Mesenchymal stem cell (in vitro differentiated cells and primary cell): ENCODE results near the gene TRIM66.

ENCODE experiments used
- DNase-seq: peaks from one replicate; pipeline ENCODE4 v3.0.0-alpha.2; 2013
- H2AFZ ChIP-seq: one replicate; pipeline ENCODE4 v1.6.1; 2013; ENCODE audit warnings: low read depth, mild to moderate bottlenecking, control low read depth, inconsistent platforms, low read length, moderate library complexity
- H2AK5ac ChIP-seq: 2 replicates; pipeline ENCODE4 v1.6.1; 2013; ENCODE audit warnings: low read length, moderate library complexity, mild to moderate bottlenecking, inconsistent platforms; ENCODE audit not compliant: severe bottlenecking
- H2BK120ac ChIP-seq: one replicate; pipeline ENCODE4 v1.6.1; 2013; ENCODE audit warnings: low read depth, mild to moderate bottlenecking, inconsistent platforms, low read length, moderate library complexity
- H2BK12ac ChIP-seq, 2 experiments: one replicate each; pipeline ENCODE4 v1.6.1; 2013; ENCODE audit warnings: inconsistent platforms in 2 of 2, low read length in 2 of 2, mild to moderate bottlenecking in 2 of 2, moderate library complexity in 2 of 2, control low read depth in 1 of 2
- H2BK15ac ChIP-seq: one replicate; pipeline ENCODE4 v1.6.1; 2013; ENCODE audit warnings: mild to moderate bottlenecking, low read depth, inconsistent platforms; ENCODE audit not compliant: poor library complexity, severe bottlenecking
- H2BK5ac ChIP-seq: 2 replicates; pipeline ENCODE4 v1.6.1; 2013; ENCODE audit warnings: low read depth, mild to moderate bottlenecking, low read length, control low read depth, inconsistent platforms; ENCODE audit not compliant: poor library complexity, severe bottlenecking
- H3K14ac ChIP-seq, 2 experiments: one replicate each; pipeline ENCODE4 v1.6.1; 2013; ENCODE audit warnings: inconsistent platforms in 2 of 2, low read length in 2 of 2, control low read depth in 1 of 2, mild to moderate bottlenecking in 1 of 2, moderate library complexity in 1 of 2
- H3K18ac ChIP-seq, 2 experiments: one replicate each; pipeline ENCODE4 v1.6.1; 2013; ENCODE audit warnings: inconsistent platforms in 2 of 2, low read length in 2 of 2, control low read depth in 1 of 2, low read depth in 1 of 2, mild to moderate bottlenecking in 1 of 2
- H3K23ac ChIP-seq, 2 experiments: one replicate each; pipeline ENCODE4 v1.6.1; 2013; ENCODE audit warnings: inconsistent platforms in 2 of 2, low read length in 2 of 2, mild to moderate bottlenecking in 2 of 2, moderate library complexity in 2 of 2, control low read depth in 1 of 2
- H3K27ac ChIP-seq: 2 replicates; pipeline ENCODE4 v1.5.1; 2013; ENCODE audit warnings: mild to moderate bottlenecking, moderate library complexity, low read length, control low read depth, inconsistent platforms; ENCODE audit not compliant: poor library complexity, severe bottlenecking
- H3K27me3 ChIP-seq, 2 experiments: 2 replicates each; pipeline versions ENCODE4 v1.6.1 to v1.7.0; 2013; ENCODE audit warnings: low read length in 2 of 2, mild to moderate bottlenecking in 2 of 2, moderate library complexity in 2 of 2, control low read depth in 1 of 2, inconsistent platforms in 1 of 2; ENCODE audit not compliant: control insufficient read depth in 1 of 2, insufficient read depth in 1 of 2
- H3K36me3 ChIP-seq, 2 experiments: 2 replicates each; pipeline versions ENCODE4 v1.6.1 to v1.7.0; 2013; ENCODE audit warnings: low read length in 2 of 2, control low read depth in 1 of 2, inconsistent platforms in 1 of 2, low read depth in 1 of 2, mild to moderate bottlenecking in 1 of 2; ENCODE audit not compliant: insufficient read depth in 2 of 2, control insufficient read depth in 1 of 2
- H3K4ac ChIP-seq, 2 experiments: one replicate each; pipeline ENCODE4 v1.6.1; 2013; ENCODE audit warnings: inconsistent platforms in 2 of 2, low read length in 2 of 2, mild to moderate bottlenecking in 2 of 2, moderate library complexity in 2 of 2, control low read depth in 1 of 2, low read depth in 1 of 2
- H3K4me1 ChIP-seq: 2 replicates; pipeline ENCODE4 v1.6.1; 2013; ENCODE audit warnings: low read depth, low read length, control low read depth; ENCODE audit not compliant: control insufficient read depth, insufficient read depth
- H3K4me2 ChIP-seq: 2 replicates; pipeline ENCODE4 v1.6.1; 2013; ENCODE audit warnings: low read length, mild to moderate bottlenecking, inconsistent platforms; ENCODE audit not compliant: poor library complexity, severe bottlenecking
- H3K4me3 ChIP-seq, 2 experiments: 2 replicates each; pipeline versions ENCODE4 v1.5.1 to v1.7.0; 2013; ENCODE audit warnings: low read length in 2 of 2, mild to moderate bottlenecking in 2 of 2, control low read depth in 1 of 2, low read depth in 1 of 2; ENCODE audit not compliant: insufficient read depth in 1 of 2
- H3K79me1 ChIP-seq: replicated peaks from 2 replicates; pipeline ENCODE4 v1.6.1; 2013; ENCODE audit warnings: mild to moderate bottlenecking, control low read depth, low read length, inconsistent platforms; ENCODE audit not compliant: poor library complexity, severe bottlenecking
- H3K9ac ChIP-seq: 2 replicates; pipeline ENCODE4 v1.7.0; 2013; ENCODE audit warnings: mild to moderate bottlenecking, low read length, moderate library complexity
- H3K9me3 ChIP-seq: 2 replicates; pipeline ENCODE4 v1.7.0; 2013; ENCODE audit warnings: mild to moderate bottlenecking, low read length; ENCODE audit not compliant: control insufficient read depth
- H4K8ac ChIP-seq: one replicate; pipeline ENCODE4 v1.6.1; 2013; ENCODE audit warnings: inconsistent platforms, mild to moderate bottlenecking, low read length, moderate library complexity
- H4K91ac ChIP-seq: one replicate; pipeline ENCODE4 v1.6.1; 2013; ENCODE audit warnings: mild to moderate bottlenecking, low read length, inconsistent platforms
- WGBS: methylation state at CpG from one replicate; pipeline ENCODE4 v1.1.7; 2013; ENCODE audit warnings: mixed read lengths; 5-methylcytosine and 5-hydroxymethylcytosine counted together

The TRIM66 gene

DNA sequence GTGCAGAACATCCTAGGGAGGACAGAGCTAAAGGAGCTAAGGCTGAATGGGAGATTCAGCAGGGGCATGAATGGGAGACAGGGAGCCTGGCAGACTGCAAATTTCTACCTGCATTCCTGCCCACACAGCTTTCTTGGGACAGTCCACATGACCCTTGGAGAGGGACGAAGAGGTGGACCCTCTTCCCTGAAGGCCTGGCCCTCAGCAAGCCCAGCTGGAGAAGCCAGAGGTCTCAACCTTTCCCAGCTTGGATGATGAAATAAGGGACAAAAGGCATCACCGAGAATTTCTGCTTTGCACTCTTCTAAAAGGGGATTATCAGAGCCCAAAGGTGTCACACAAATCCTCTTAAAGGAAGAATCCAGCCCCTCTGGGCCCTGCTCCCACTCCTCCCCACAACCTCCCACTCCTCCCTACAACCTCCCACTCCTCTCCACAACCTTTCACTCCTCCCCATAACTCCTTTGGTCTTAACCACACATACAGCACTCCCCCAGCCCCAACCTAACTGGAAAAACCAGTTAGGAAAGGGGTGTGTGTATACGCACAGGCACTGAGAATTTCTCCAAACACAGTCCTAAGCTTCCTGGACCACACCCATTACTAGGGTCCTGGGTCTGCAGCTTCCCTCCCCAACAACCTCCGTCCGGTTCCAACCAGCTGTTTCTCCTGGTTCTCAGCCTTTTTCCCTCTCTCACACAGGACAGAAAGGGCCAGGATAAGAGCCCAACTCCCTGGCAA lies 38.6 kb upstream of the TRIM66 start:
- Histone ChIP-seq H3K27me3 (no peaks in the 10 kb centered on the region), H3K9me3 (no peaks in the 10 kb centered on the region), H3K36me3 (peaks cover 42 to 43% of the 10 kb centered on the region in 2 experiments), H3K23ac (no peak overlapping the region), H2AK5ac (peak overlapping the region; percentile 54), H2BK12ac (peak overlapping the region; percentile 96 to 97), H3K4ac (peak overlapping the region; percentile 93 to 95), H3K14ac (peak overlapping the region in 1 of 2 experiments; percentile 53), H3K18ac (peak overlapping the region; percentile 93 to 97), H4K8ac (peak overlapping the region; percentile 77), H3K4me2 (no peak overlapping the region), H2BK15ac (peak overlapping the region; percentile 92), H2BK5ac (no peak overlapping the region), H3K4me3 (no peak overlapping the region), H3K27ac (peak overlapping the region; percentile 25), H2BK120ac (peak overlapping the region; percentile 69), H2AFZ (no peak overlapping the region), H4K91ac (peak overlapping the region; percentile 92), H3K4me1 (peaks cover 38% of the 10 kb centered on the region), H3K9ac (peak overlapping the region; percentile 78), H3K79me1 (peaks cover 32% of the 10 kb centered on the region)
- 35% methylated on average over 4 of the region's 5 CpGs for WGBS
- peak; percentile 23 for DNase-seq

DNA sequence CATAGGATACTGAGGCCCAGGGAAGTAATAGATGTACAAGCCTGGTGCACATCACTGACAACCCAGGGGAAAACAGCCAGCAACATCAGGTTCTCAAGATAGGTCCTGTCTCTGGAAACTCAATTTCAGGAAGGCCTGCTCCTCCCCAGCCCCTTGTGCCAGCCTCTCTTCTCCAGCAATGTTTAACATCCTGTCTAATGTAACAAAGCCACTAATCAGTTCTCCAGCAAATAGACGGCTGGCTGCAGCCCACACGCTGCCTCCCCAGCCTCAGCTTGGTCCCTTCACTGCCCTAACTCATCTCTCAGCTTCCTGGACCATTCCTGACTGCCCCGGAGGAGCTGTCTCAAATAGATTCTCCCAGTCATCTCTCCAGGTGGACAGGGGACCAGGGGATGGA lies 37.9 kb upstream of the TRIM66 start:
- Histone ChIP-seq H2BK120ac (peak overlapping the region; percentile 77), H2AFZ (no peak overlapping the region), H3K4ac (peak overlapping the region; percentile 29 to 95), H2BK12ac (peak overlapping the region; percentile 96 to 97), H2BK15ac (no peak overlapping the region), H3K9ac (peak overlapping the region; percentile 78), H4K91ac (peak overlapping the region; percentile 40), H3K36me3 (peaks cover 43% of the 10 kb centered on the region in 2 experiments), H3K18ac (peak overlapping the region; percentile 93 to 97), H3K27me3 (no peaks in the 10 kb centered on the region), H4K8ac (peak overlapping the region; percentile 8), H3K4me3 (no peak overlapping the region), H3K23ac (no peak overlapping the region), H3K4me1 (peaks cover 41% of the 10 kb centered on the region), H2BK5ac (no peak overlapping the region), H3K27ac (peak overlapping the region; percentile 96), H3K4me2 (no peak overlapping the region), H3K9me3 (no peaks in the 10 kb centered on the region), H3K79me1 (peaks cover 32% of the 10 kb centered on the region), H3K14ac (peak overlapping the region in 1 of 2 experiments; percentile 48), H2AK5ac (peak overlapping the region; percentile 54)
- peak; percentile 22 for DNase-seq
- WGBS = 25% methylated on average over 3 of the region's 3 CpGs

DNA sequence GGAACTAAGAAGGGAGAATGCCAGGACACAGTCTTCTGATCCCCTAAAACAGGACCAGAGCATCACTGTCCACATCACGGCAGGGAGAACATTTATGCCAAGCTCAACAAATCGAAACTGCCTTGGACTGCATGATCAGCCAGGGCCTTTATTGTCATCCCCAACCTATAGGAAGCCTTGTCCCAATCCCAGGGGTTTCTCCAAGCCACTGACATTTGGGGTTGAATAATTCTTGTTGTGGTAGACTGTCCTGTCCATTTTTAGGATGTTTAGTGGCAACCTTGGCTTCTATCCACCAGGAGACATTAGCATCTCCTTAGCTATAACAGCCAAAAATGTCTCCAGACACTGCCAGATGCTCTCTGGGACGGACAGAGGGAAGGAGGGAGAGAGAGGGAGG lies 37.3 kb upstream of the TRIM66 start:
- Histone ChIP-seq H2AFZ (no peak overlapping the region), H3K4me2 (no peak overlapping the region), H3K79me1 (peaks cover 31% of the 10 kb centered on the region), H3K4me1 (peaks cover 42% of the 10 kb centered on the region), H3K9me3 (no peaks in the 10 kb centered on the region), H3K27me3 (no peaks in the 10 kb centered on the region), H2AK5ac (peak overlapping the region; percentile 95), H2BK5ac (no peak overlapping the region), H2BK12ac (peak overlapping the region; percentile 79 to 97), H2BK15ac (no peak overlapping the region), H4K91ac (peak overlapping the region; percentile 87), H3K23ac (no peak overlapping the region), H3K4ac (peak overlapping the region; percentile 55 to 95), H3K4me3 (peak overlapping the region in 1 of 2 experiments; percentile 39), H3K14ac (peak overlapping the region in 1 of 2 experiments; percentile 48), H4K8ac (peak overlapping the region; percentile 70), H2BK120ac (peak overlapping the region; percentile 77), H3K9ac (peak overlapping the region; percentile 78), H3K18ac (peak overlapping the region; percentile 81 to 90), H3K36me3 (peaks cover 41 to 45% of the 10 kb centered on the region in 2 experiments), H3K27ac (peak overlapping the region; percentile 96)
- DNase-seq = no peak
- WGBS = 28% methylated on average over 3 of the region's 3 CpGs

DNA sequence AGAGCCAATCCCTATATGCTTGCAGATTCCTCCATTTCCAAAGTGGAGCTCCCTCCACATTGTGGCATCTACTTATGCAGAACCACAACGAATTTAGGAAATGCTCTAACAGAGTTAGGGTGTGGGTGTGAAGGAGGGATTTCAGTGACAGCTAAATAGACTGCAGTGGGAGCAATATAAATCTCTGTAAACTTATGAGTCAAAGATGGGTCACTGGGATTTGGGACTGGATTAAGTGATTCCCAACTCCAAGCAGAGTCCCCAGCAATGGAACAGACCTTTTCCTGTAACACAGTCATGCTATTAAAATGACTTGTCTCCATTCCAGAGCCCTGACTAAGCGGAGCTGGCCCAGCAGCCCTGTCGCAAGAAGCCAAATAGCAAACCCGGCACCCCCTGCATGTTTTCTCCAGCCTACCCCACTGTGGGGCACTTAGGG lies 36.8 kb upstream of the TRIM66 start:
- 0% methylated on average over 2 of the region's 4 CpGs for WGBS
- H2BK12ac ChIP-seq = peak overlapping the region; percentile 92 to 99

More for the DNA sequence above, 36.8 kb upstream of the TRIM66 start:
- H3K79me1 ChIP-seq = peaks cover 31% of the 10 kb centered on the region
- peak overlapping the region; percentile 95 for H4K8ac ChIP-seq
- H3K23ac ChIP-seq = no peak overlapping the region
- H3K18ac ChIP-seq = peak overlapping the region; percentile 94 to 99
- peak overlapping the region; percentile 95 for H2AK5ac ChIP-seq
- peak overlapping the region; percentile 95 to 99 for H3K4ac ChIP-seq
- peak; percentile 95 for DNase-seq
- H2AFZ ChIP-seq = no peak overlapping the region
- H2BK120ac ChIP-seq = peak overlapping the region; percentile 95
- H3K9ac ChIP-seq = peak overlapping the region; percentile 90
- peaks cover 43 to 45% of the 10 kb centered on the region in 2 experiments for H3K36me3 ChIP-seq
- H3K4me1 ChIP-seq = peaks cover 46% of the 10 kb centered on the region
- no peak overlapping the region for H3K4me2 ChIP-seq
- no peaks in the 10 kb centered on the region for H3K27me3 ChIP-seq
- H3K9me3 ChIP-seq = no peaks in the 10 kb centered on the region
- peak overlapping the region; percentile 87 for H2BK15ac ChIP-seq
- peak overlapping the region; percentile 100 for H4K91ac ChIP-seq
- H2BK5ac ChIP-seq = peak overlapping the region; percentile 57
- H3K27ac ChIP-seq = peak overlapping the region; percentile 96
- H3K4me3 ChIP-seq = peak overlapping the region in 1 of 2 experiments; percentile 49
- peak overlapping the region in 1 of 2 experiments; percentile 70 for H3K14ac ChIP-seq
